Fibroblast of villous mesenchyme (primary cell): Measurements from ENCODE around the gene RRBP1. TPM values are rescaled to one million over a fixed set of nuclear protein-coding genes. Genes with fewer than 3 reads are reported as not detected.

Experiments used
- DNase-seq: peaks from one replicate; pipeline ENCODE4 v3.0.0-alpha.2; 2010; ENCODE audit warnings: low read depth
- H3K4me3 ChIP-seq: 2 replicates; pipeline ENCODE4 v1.5.1; 2011; ENCODE audit warnings: low read depth, mild to moderate bottlenecking, low read length
- total RNA-seq: library from RNA; depleted of rRNA; stranded (reverse); fragments of >200 nt; gene quantifications from 2 replicates; pipeline ENCODE4 v1.2.3, GENCODE V29; 2012
- TF ChIP-seq, protein P1 (sequence below): IDR thresholded peaks from 2 replicates; pipeline ENCODE4 v1.5.1; 2012; ENCODE audit warnings: low read depth, mild to moderate bottlenecking, low read length; ENCODE audit not compliant: insufficient read depth

The RRBP1 gene
- total RNA-seq, 1 donor = 123 TPM

- DNase-seq = no peak
- no peak overlapping the region for H3K4me3 ChIP-seq
- TF ChIP-seq, protein P1, sequence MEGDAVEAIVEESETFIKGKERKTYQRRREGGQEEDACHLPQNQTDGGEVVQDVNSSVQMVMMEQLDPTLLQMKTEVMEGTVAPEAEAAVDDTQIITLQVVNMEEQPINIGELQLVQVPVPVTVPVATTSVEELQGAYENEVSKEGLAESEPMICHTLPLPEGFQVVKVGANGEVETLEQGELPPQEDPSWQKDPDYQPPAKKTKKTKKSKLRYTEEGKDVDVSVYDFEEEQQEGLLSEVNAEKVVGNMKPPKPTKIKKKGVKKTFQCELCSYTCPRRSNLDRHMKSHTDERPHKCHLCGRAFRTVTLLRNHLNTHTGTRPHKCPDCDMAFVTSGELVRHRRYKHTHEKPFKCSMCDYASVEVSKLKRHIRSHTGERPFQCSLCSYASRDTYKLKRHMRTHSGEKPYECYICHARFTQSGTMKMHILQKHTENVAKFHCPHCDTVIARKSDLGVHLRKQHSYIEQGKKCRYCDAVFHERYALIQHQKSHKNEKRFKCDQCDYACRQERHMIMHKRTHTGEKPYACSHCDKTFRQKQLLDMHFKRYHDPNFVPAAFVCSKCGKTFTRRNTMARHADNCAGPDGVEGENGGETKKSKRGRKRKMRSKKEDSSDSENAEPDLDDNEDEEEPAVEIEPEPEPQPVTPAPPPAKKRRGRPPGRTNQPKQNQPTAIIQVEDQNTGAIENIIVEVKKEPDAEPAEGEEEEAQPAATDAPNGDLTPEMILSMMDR = no peak
Observed at GRCh38 chr20:17640875-17641378, 41.1 kb downstream of the RRBP1 start.

GRCh38 chr20:17640146-17640874 is 41.7 kb downstream of the RRBP1 start:
- TF ChIP-seq, protein P1 = no peak
- DNase-seq = no peak
- no peak overlapping the region for H3K4me3 ChIP-seq

DNA sequence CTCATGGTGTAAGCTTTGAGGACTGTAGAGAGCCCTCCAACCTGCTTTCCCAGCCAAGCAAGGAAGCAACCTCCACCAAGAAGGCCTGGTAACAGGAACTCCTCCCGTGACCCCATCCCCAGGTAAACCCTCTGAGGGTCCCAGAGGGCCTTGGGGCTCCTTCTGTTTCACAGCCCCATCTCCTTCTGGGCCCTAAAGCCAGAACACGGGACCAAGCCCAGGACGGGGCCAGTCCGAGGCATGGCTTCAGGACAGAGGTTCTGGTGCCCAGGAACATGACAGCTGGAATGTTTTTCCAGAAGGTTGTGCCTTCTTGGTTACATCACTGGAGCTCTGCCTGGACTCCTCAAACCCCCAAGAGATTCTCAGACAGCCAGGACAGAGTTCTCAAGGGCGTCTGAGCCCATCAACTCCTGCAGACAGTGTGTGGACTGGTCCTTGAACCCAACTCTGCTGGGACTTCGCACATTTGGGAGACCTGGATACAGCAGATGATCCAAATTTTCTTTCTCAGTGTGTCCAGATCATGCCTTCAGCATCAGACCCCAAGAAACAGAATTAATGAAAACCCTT is 43.1 kb downstream of the RRBP1 start:
- TF ChIP-seq, protein P1 = no peak
- H3K4me3 ChIP-seq = no peak overlapping the region
- no peak for DNase-seq

GRCh38 chr20:17637985-17638640 is 43.9 kb downstream of the RRBP1 start:
- DNase-seq = no peak
- TF ChIP-seq, protein P1 = no peak
- H3K4me3 ChIP-seq = no peak overlapping the region

- no peak for DNase-seq
- no peak overlapping the region for H3K4me3 ChIP-seq
- TF ChIP-seq, protein P1 = no peak
Observed at GRCh38 chr20:17637413-17637780, 44.6 kb downstream of the RRBP1 start.

DNA sequence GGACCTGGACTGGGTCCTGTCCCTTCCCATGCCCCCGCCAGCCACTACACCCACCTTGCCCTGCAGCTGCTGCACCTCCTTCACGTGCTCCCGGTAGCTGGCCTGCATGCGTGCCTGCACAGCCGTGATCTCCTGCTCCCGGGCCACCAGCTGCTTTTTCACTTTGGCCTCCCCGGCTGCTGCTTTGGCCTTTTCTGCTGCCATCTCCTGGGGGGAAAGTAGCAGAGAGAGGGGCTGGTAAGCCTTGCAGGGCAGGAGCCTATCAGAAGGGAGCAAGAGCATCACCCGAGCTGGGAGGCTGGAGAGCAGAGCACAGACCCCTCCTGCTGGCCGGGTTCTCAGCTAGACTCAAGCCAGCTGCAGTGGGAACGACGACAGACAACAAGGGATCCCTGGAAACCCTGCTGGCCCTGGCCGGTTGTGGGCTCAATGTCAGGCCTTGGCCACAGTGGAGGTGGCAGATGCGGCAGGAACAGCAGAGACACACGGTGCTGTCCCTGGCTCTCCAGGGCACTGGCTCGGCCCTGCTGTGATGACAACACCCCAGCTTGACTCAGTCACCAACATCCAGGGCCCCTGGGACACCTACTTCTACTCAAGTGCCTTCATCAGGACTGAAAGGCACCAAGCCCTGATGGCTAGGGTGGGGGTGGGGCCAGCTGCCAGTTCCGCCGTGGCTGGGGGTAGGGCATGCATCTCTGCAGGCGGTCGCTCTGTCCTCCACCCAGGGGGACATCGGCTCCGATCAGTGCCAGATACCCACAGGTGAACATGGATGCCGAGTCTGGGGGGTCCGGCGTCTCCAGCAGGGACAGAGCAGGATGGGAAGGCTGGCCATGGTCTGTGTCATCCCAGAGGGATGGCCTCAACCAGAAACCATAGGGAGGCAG is 45.3 kb downstream of the RRBP1 start:
- DNase-seq = no peak
- no peak overlapping the region for H3K4me3 ChIP-seq
- TF ChIP-seq, protein P1 = peak; percentile 7
